GM10847 (cell line): Measurements from ENCODE around the gene LYPD3.

Experiments used
- POLR2A ChIP-seq: IDR thresholded peaks from 2 replicates; pipeline ENCODE4 v1.6.1; 2011; ENCODE audit not compliant: insufficient read length; ENCODE audit errors: extremely low read depth

Gene LYPD3

GRCh38 chr19:43430142-43430710, 35.2 kb downstream of the LYPD3 start:
- no peak for TF ChIP-seq POLR2A

- TF ChIP-seq POLR2A, result no peak
Measured at GRCh38 chr19:43429395-43429794, 36.0 kb downstream of the LYPD3 start.

DNA sequence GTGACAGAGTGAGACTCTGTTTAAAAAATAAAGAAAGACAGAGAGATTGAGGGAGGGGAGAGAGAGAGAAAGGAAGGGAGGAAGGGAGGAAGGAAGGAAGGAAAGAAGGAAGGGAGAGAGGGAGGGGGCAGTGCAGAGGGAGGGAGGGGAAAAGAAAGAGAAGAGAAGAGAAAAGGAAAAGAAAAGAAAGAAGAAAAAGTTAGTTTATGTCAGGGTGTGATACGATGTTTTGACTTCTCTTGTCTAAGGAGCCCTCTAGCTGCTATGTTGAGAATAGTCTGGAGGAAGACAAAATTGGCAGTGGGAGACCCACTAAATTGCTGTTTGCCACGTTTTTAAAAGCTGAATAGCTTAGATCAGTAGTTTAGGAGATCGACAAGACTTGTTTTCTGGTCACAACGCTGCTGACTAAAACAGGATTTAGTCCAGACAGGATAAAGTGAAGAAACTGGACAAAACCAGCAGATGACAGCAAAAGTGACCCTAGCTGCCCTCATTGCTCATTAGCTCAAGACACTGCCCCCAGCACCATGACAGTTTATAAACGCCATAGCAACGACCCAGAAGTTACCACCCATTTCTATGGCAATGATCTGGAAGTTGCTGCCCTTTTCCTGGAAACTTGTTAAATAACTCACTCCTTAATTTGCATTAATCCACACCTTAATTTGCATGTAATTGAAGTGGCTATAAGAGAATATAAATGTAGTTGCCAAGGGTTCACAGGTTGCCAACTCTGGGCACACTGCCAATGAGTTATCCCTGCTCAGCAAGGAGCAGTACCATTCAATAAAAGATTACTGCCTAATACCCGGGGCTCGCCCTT, 39.6 kb downstream of the LYPD3 start:
- no peak for TF ChIP-seq POLR2A

DNA sequence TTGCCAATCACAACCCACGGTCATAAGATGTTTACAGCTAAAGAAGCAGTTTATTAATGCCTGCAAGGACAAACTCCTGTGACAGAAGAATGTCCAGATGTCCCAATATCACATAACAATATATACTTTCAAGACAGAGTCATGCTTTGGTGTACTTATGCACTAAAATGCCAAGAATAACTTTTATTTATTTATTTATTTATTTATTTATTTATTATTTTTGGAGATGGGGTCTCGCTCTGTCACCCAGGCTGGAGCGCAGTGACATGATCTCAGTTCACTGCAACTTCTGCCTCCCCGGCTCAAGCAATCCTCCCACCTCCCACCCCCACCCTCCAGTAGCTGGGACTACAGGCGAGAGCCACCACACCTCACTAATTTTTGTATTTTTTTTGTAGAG, 41.6 kb downstream of the LYPD3 start:
- no peak for TF ChIP-seq POLR2A

- TF ChIP-seq POLR2A, result no peak
Measured at GRCh38 chr19:43422689-43423066, 42.7 kb downstream of the LYPD3 start.

- no peak for TF ChIP-seq POLR2A
Measured at GRCh38 chr19:43422000-43422688, 43.3 kb downstream of the LYPD3 start.

DNA sequence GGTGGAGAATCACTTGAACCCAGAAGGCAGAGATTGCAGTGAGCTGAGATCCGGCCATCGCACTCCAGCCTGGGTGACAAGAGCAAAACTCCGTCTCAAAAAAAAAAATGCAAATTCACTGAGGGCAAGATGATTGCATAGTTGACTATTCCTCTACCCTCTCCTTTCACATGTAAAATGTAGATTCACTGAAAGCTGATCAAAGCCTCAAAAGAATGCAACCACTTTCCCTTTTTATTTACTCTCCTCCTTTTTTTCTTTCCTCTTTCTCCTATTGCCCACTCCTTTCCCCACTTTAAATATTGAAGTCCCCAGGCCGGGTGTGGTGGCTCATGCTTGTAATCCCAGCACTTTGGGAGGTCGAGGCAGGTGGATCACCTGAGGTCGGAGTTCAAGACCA, 44.5 kb downstream of the LYPD3 start:
- TF ChIP-seq POLR2A, result no peak

- TF ChIP-seq POLR2A, result no peak
Measured at GRCh38 chr19:43416951-43417623, 48.3 kb downstream of the LYPD3 start.

DNA sequence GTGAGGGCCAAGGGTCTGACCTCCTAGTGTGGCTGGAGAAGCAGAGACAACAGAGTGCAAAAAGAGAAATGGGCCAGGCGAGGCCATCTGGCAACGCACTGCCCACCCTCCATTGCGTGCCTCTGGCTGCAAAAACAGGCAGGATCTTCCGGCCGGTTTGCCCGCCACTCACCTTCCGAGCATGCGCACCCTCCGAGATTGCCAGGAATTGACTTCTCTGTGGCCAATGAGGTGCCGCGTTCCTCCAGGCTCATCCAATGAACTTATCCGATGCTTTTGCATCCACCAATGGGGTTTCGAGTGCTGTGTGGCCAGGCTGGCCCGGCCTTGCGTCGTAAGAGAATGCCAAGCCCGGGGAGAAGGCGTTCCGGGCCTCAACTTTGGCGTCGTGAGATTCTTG, 50.9 kb downstream of the LYPD3 start, which contains the start of gene TEX101:
TEX101 (plus strand) TSS at position 337 of the 400 bp plus-strand sequence. CDS start 1,030 bp downstream, outside the sequence.
- TF ChIP-seq POLR2A, result no peak

DNA sequence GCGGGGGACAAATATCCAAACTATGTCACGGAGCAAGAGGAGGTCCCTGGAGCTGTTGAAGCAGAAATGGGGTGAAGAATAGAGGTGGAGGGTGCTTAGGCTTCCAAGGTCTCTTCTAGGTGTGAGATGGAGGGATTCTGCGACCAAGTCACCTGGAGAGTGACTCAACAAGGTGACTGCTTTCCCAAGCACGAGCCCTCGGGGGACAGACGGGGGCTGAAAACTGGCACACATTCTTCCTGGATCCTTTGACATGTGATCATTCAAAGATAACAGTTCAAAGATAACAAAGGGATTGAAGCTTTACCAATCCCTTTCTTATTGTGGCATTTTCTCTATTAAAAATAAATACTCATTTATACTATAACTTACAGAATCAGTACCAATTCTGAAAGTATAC, 53.0 kb downstream of the LYPD3 start:
- no peak for TF ChIP-seq POLR2A
